ENCODE data around the gene ITPRID2.

The ITPRID2 gene

GRCh38 chr2:181962142-181962541 is 70.6 kb downstream of the ITPRID2 start:
- no peak for DNase-seq

DNA sequence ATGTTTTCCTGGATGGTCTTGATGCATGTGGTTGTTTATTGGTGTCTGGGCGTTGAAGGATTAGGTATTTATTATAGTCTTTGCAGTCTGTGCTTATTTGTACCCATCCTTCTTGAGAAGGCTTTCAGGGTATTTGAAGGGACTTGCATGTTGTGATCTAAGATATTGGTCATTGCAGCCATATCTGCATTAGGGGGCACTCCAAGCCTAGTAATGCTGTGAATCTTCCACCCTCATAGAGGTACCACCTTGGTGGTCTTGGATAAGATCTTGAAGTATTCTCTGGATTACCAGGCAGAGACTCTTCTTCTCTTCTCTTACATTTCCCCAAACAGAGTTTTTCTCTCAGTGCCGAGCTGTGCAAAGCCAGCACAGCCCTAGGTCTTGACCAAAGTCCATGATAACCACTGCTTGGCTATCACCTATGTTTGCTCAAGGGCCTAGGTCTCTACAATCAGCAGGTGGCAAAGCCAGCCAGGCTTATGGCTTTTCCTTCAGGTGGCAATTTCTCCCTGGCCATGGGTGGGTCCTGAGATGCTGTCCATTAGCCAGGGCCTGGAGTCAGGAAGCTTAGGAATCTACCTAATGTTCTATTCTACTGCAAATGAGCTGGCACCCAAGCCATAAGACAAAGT is 78.7 kb downstream of the ITPRID2 start:
- no peak for DNase-seq

DNA sequence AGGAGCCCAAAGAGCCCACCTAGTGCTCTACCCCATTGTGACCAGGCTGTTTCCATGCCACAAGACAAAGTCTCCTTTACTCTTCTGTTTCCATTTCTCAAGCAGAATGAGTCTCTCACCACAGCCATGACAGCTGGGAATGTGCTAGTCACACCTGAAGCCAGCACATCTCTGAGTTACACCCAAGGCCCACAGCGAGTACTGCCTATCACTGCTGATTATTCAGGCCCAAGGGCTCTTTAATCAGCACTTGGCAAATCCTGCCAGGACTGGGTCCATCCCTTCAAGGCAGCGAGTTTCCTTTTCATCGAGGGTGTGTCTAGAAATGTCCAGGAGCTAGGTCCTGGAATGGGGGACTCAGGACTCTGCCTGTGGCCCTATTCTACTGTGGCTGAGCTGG is 79.5 kb downstream of the ITPRID2 start:
- DNase-seq: no peak

DNA sequence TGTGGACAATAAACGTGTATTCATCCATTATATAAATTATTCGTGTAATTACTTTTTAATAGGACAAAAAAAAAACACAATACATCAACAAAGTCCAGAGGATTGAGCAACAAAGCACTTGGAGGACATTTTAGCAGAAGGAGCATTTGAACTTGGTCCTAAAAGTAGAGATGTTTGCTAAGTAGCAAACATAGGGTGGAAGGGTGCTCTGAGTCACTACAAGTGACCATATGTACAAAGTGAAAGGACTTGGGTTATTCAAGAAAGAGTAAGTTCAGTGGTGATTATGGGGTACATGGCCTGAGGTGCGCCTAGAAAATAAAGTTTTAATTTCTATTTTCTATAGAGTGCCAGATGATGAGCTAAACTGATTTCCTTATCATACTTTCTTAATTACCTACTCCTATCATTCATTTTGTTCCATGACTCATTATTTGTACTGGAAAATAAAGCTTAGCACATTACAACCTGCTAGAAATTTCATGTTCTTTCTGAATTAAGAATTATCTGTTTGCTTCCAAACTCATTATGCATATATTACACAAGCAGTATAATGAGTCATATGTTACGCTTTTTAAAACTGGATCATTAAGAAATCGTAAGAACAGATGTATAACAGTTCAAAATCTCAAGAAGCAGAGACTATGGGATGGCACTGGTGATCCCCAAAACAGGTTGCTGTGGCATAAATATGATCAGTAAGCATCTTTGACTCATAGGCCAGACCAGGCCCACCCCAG is 81.1 kb downstream of the ITPRID2 start:
- DNase-seq: no peak

DNA sequence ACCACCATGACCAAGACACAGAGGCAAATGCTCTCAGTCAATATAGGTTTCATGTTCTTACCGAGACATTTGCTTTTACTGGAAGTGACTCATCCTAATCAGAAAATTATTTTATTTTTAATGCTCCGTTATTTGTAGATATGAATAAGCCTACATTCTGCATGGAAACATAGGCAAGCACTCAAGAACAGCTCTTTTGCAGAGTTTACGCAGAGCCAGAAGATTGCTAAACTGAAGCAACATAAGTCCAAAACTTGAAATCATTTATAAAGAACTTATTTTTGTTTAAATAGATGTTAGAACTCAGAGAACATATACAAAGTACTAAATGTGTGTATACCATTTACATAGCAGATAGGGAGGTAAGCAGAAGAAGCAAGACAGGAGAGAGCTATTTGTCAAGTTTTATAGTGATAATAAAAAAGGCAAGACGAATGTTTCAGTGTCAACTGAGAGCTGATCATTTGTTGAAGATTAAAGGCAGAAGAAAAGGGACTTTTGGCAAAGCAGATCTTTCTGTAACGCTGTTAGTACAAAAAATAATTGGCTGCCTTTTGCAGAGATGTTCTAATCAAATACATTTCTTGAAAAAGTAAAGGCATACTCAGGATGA is 81.7 kb downstream of the ITPRID2 start:
- DNase-seq: no peak

DNA sequence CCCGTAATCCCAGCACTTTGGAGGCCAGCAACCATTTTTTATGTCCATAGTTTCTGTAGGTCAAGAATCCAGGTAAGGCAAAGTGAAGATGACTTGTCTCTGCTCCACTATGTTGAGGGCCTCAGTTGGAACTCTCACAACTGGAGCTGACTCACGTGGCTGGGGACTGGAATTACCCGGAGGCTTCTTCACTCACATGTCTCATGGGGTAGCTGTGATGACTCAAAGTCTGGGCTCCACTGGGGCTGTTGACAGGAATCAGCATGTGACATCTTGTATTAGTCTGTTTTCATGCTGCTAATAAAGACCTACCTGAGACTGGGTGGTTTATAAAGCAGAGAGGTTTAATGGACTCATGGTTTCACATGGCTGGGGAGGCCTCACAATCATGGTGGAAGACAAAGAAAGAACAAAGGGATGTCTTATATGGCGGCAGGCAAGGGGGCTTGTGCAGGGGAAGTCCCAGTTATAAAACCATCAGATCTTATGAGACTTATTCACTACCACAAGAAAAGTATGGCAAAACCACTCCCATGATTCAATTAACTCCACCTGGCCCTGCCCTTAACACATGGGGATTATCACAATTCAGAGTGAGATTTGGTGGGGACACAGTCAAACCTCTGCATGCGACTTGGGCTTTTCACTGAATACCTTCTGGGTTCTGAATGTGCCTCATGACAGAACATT is 86.3 kb downstream of the ITPRID2 start:
- peak; percentile 59 for DNase-seq

DNA sequence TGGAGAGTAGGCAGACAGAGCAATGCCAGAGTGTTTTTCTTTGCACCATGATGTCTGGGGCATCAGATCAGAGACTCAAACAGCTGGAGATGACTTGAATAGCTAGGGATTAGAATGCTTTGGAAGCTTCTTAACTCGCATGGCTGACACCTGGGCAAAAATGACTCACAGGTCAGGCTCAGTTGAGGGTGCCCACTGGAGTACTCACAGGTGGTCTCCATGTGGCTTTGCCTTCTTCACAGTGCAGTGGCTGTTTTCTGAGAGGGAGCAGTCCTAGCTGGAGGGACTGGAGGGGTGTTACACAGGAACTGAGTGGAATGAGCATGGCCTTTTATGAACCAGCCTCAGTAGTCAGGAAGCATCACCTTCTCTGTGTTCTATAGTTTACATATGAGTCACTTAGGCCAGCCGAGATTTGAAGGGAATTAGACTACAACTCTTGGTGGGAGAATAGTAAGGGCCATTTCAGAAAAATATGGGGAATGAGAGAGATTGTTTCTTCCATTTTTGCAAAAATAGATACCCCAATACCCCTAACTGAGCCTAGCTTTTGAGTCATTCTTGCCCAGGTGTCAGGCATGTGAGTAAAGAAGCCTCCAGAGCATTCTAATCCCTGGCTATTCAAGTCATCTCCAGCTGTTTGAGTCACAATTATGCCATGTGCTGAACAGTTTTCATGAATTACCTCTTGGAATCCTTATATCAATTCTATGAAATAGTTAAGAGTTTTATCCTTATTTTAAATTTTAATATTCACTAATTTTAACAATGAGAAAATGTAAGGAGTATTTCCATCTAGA is 87.0 kb downstream of the ITPRID2 start:
- no peak for DNase-seq
